ENCODE data around the gene RPGRIP1L. TPM values are rescaled to one million over a fixed set of nuclear protein-coding genes. Genes with fewer than 3 reads are reported as not detected.

The RPGRIP1L gene
- total and polyA plus RNA-seq, 2 of the 13 experiments (the other 11 are each of a cell fraction or from before 2014, with no cell fraction given): 5.0 to 13.5 TPM

DNA sequence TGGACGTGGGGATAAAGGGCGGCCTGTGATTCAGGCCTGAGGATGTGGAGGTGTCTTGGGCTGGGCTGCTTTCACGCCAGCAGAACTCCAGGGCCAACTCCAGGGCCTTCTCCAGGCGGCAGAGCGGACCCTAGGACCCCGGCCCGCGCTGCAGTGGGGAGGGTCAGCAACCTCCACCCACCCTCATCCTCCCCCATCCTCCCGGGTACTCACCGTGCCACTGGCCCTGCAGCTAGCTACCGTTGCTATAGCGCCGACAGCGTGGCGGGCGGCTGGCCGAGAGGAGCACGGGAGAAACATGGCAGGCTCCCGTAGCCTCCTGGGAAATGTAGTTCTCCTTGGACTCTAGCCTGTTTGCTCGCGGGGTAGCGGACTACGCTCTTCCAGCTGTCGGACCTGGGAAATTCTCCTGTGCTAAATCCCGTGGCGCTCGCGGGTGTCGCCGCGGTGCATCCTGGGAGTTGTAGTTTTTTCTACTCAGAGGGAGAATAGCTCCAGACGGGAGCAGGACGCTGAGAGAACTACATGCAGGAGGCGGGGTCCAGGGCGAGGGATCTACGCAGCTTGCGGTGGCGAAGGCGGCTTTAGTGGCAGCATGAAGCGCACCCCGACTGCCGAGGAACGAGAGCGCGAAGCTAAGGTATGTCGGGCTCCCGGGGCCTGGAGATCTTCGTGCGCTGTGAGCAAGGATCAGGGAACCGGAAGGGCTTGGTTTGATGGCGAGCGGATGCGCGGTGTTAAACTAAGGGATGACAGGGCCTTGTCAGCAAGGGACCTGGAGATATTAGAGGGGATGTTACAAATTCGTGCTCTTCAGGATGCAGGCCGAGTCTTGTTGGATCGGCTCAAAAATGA is at the start of gene RPGRIP1L, which contains the start of gene FTO (continued):
- TF ChIP-seq, protein P1, sequence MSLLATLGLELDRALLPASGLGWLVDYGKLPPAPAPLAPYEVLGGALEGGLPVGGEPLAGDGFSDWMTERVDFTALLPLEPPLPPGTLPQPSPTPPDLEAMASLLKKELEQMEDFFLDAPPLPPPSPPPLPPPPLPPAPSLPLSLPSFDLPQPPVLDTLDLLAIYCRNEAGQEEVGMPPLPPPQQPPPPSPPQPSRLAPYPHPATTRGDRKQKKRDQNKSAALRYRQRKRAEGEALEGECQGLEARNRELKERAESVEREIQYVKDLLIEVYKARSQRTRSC (CRISPR knock-in tag; IDR thresholded peaks at IDR 0.05; ENCODE audit: low read depth): 0 out of 2 replicates have a peak, but pooled peaks have one; percentile 40
- TF ChIP-seq ZBTB7A (CRISPR knock-in tag; IDR thresholded peaks at IDR 0.05) (no peak), PAWR (CRISPR knock-in tag; IDR thresholded peaks at IDR 0.05; ENCODE audit: borderline replicate concordance) (no peak), ZNF614 (CRISPR knock-in tag; IDR thresholded peaks at IDR 0.05; ENCODE audit: borderline replicate concordance) (peak; percentile 96), ZNF883 (CRISPR knock-in tag; IDR thresholded peaks at IDR 0.05; ENCODE audit: not compliant biosample characterization) (no peak), KAT8 (CRISPR knock-in tag; IDR thresholded peaks at IDR 0.05) (peak; percentile 93), ZFP36L1 (CRISPR knock-in tag; IDR thresholded peaks at IDR 0.05) (0 out of 2 replicates have a peak, but pooled peaks have one; percentile 5), ZNF124 (CRISPR knock-in tag; IDR thresholded peaks at IDR 0.05) (peak; percentile 90; the same call in 1 of the 2 replicates), ZNF468 (CRISPR knock-in tag; IDR thresholded peaks at IDR 0.05) (no peak), JUN (CRISPR knock-in tag; IDR thresholded peaks at IDR 0.05) (no peak), TCF12 (IDR thresholded peaks at IDR 0.05) (no peak), TCF12 (CRISPR knock-in tag; IDR thresholded peaks at IDR 0.05) (peak; percentile 61; the same call in 1 of the 2 replicates), NR1H2 (CRISPR knock-in tag; IDR thresholded peaks at IDR 0.05; ENCODE audit: borderline replicate concordance, low read depth) (peak; percentile 76; the same call in 1 of the 2 replicates), STAT5B (CRISPR knock-in tag; IDR thresholded peaks at IDR 0.05) (no peak), RAD51 (IDR thresholded peaks at IDR 0.05; ENCODE audit: borderline replicate concordance) (no peak), TBP (CRISPR knock-in tag; IDR thresholded peaks at IDR 0.05) (peak; percentile 76; the same call in 1 of the 2 replicates), TBX2 (CRISPR knock-in tag; IDR thresholded peaks at IDR 0.05; ENCODE audit: borderline replicate concordance) (peak; percentile 93), ZNF720 (CRISPR knock-in tag; IDR thresholded peaks at IDR 0.05) (no peak), SMYD3 (CRISPR knock-in tag; IDR thresholded peaks at IDR 0.05) (0 out of 2 replicates have a peak, but pooled peaks have one; percentile 27), DNMT1 (CRISPR knock-in tag; IDR thresholded peaks at IDR 0.05) (peak; percentile 9; the same call in 1 of the 2 replicates), MED1 (CRISPR knock-in tag; IDR thresholded peaks at IDR 0.05) (no peak; the same call in 1 of the 2 replicates), RXRA (CRISPR knock-in tag; IDR thresholded peaks at IDR 0.05) (peak; percentile 59; the same call in 1 of the 2 replicates), NR2F6 (IDR thresholded peaks at IDR 0.05) (no peak), NR2F6 (CRISPR knock-in tag; IDR thresholded peaks at IDR 0.05) (no peak; the same call in 1 of the 2 replicates), SETDB1 (CRISPR knock-in tag; IDR thresholded peaks at IDR 0.05; ENCODE audit: borderline replicate concordance) (no peak), MED13 (CRISPR knock-in tag; IDR thresholded peaks at IDR 0.05) (peak; percentile 19; the same call in 1 of the 2 replicates)
- TF ChIP-seq, protein P2, sequence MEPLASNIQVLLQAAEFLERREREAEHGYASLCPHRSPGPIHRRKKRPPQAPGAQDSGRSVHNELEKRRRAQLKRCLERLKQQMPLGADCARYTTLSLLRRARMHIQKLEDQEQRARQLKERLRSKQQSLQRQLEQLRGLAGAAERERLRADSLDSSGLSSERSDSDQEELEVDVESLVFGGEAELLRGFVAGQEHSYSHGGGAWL (CRISPR knock-in tag; IDR thresholded peaks at IDR 0.05): peak; percentile 75; the same call in 1 of the 2 replicates
- TF ChIP-seq, protein P3, sequence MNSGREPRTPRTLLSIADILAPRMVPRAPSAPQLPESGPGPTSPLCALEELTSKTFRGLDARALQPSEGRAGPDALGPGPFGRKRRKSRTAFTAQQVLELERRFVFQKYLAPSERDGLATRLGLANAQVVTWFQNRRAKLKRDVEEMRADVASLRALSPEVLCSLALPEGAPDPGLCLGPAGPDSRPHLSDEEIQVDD (CRISPR knock-in tag; IDR thresholded peaks at IDR 0.05; ENCODE audit: borderline replicate concordance): no peak; the same call in 1 of the 2 replicates
